GM18870 (cell line): ENCODE measurements around the gene ASCL1.

ENCODE experiments used
- ATAC-seq: cut with Tn5 transposase; IDR thresholded peaks from one replicate; pipeline ENCODE4 v1.9.1; 2021; ENCODE audit warnings: moderate library complexity; ENCODE audit not compliant: unreplicated experiment

Gene ASCL1

GRCh38 chr12:102976609-102977280, 19.3 kb downstream of the ASCL1 start:
- ATAC-seq = no peak

- no peak for ATAC-seq
Observed at GRCh38 chr12:102977945-102978706, 20.7 kb downstream of the ASCL1 start.

- no peak for ATAC-seq
Observed at GRCh38 chr12:102980350-102980749, 22.9 kb downstream of the ASCL1 start.

- no peak for ATAC-seq
Observed at GRCh38 chr12:102990419-102990818, 32.9 kb downstream of the ASCL1 start.

GRCh38 chr12:102992297-102992696, 34.8 kb downstream of the ASCL1 start:
- ATAC-seq = no peak

GRCh38 chr12:102992720-102993119, 35.2 kb downstream of the ASCL1 start:
- no peak for ATAC-seq

GRCh38 chr12:102993537-102993936, 36.1 kb downstream of the ASCL1 start:
- ATAC-seq = no peak

- no peak for ATAC-seq
Observed at GRCh38 chr12:102995372-102995771, 37.9 kb downstream of the ASCL1 start.
